H9 (cell line): ENCODE results near the gene APOL6. TPM values are rescaled to one million over a fixed set of nuclear protein-coding genes. Genes with fewer than 3 reads are reported as not detected.

Source experiments
- DNase-seq: peaks from one replicate; pipeline ENCODE4 v3.0.0-alpha.2; 2017
- H2AFZ ChIP-seq: one replicate; pipeline ENCODE4 v1.6.1; 2013; ENCODE audit warnings: mild to moderate bottlenecking, low read length, control low read depth, moderate library complexity
- H2AK5ac ChIP-seq: 2 replicates; pipeline ENCODE4 v1.6.1; 2013; ENCODE audit warnings: low read length, control low read depth, mixed read lengths; ENCODE audit not compliant: insufficient read length
- H2BK120ac ChIP-seq: one replicate; pipeline ENCODE4 v1.6.1; 2013; ENCODE audit warnings: low read depth, mild to moderate bottlenecking, low read length, control low read depth, inconsistent platforms; ENCODE audit not compliant: poor library complexity, severe bottlenecking
- H2BK12ac ChIP-seq: 2 replicates; pipeline ENCODE4 v1.6.1; 2013; ENCODE audit warnings: low read length, control low read depth, mixed read lengths, low read depth; ENCODE audit not compliant: insufficient read length
- H2BK15ac ChIP-seq: 2 replicates; pipeline ENCODE4 v1.6.1; 2013; ENCODE audit warnings: low read depth, low read length, control low read depth
- H2BK20ac ChIP-seq: one replicate; pipeline ENCODE4 v1.6.1; 2013; ENCODE audit warnings: low read depth, mild to moderate bottlenecking, low read length, control low read depth, inconsistent platforms; ENCODE audit not compliant: poor library complexity, severe bottlenecking
- H2BK5ac ChIP-seq: 2 replicates; pipeline ENCODE4 v1.6.1; 2013; ENCODE audit warnings: low read length, control low read depth, mixed read lengths; ENCODE audit not compliant: insufficient read length
- H3K14ac ChIP-seq: 2 replicates; pipeline ENCODE4 v1.6.1; 2013; ENCODE audit warnings: low read length, control low read depth; ENCODE audit not compliant: insufficient read depth
- H3K18ac ChIP-seq: 2 replicates; pipeline ENCODE4 v1.6.1; 2013; ENCODE audit warnings: low read depth, mild to moderate bottlenecking, mixed read lengths, low read length, control low read depth; ENCODE audit not compliant: insufficient read length
- H3K23ac ChIP-seq: 2 replicates; pipeline ENCODE4 v1.6.1; 2013; ENCODE audit warnings: low read length, control low read depth, mixed read lengths, low read depth; ENCODE audit not compliant: insufficient read length
- H3K23me2 ChIP-seq: 2 replicates; pipeline ENCODE4 v1.6.1; 2013; ENCODE audit warnings: low read depth, mild to moderate bottlenecking, mixed read lengths, low read length, control low read depth; ENCODE audit not compliant: insufficient read length, poor library complexity, severe bottlenecking
- H3K27ac ChIP-seq: 2 replicates; pipeline ENCODE4 v1.5.1; 2013; ENCODE audit warnings: low read length, control low read depth, mixed read lengths, low read depth; ENCODE audit not compliant: insufficient read length
- H3K27me3 ChIP-seq: 2 replicates; pipeline ENCODE4 v1.6.1; 2013; ENCODE audit warnings: low read length, control low read depth, inconsistent platforms; ENCODE audit not compliant: insufficient read depth
- H3K4ac ChIP-seq: 2 replicates; pipeline ENCODE4 v1.6.1; 2013; ENCODE audit warnings: low read depth, mild to moderate bottlenecking, control low read depth, inconsistent platforms, low read length, moderate library complexity
- H3K4me1 ChIP-seq: 2 replicates; pipeline ENCODE4 v1.6.1; 2013; ENCODE audit warnings: low read length, control low read depth, inconsistent platforms; ENCODE audit not compliant: insufficient read depth
- H3K4me2 ChIP-seq: 2 replicates; pipeline ENCODE4 v1.6.1; 2013; ENCODE audit warnings: low read length, control low read depth, mixed read lengths; ENCODE audit not compliant: insufficient read length, insufficient read depth
- H3K56ac ChIP-seq: 2 replicates; pipeline ENCODE4 v1.6.1; 2013; ENCODE audit warnings: low read depth, mild to moderate bottlenecking, mixed read lengths, low read length, control low read depth; ENCODE audit not compliant: insufficient read length
- H3K79me1 ChIP-seq: 2 replicates; pipeline ENCODE4 v1.6.1; 2013; ENCODE audit warnings: low read depth, mild to moderate bottlenecking, moderate library complexity, low read length, control low read depth, inconsistent platforms; ENCODE audit not compliant: insufficient read depth, poor library complexity, severe bottlenecking
- H3K79me2 ChIP-seq: 2 replicates; pipeline ENCODE4 v1.6.1; 2013; ENCODE audit warnings: low read length, control low read depth, inconsistent platforms; ENCODE audit not compliant: insufficient read depth
- H3K9ac ChIP-seq: 2 replicates; pipeline ENCODE4 v1.6.1; 2013; ENCODE audit warnings: low read length, control low read depth, mixed read lengths; ENCODE audit not compliant: insufficient read length; ENCODE audit errors: extremely low read depth
- H3K9me3 ChIP-seq: one replicate; pipeline ENCODE4 v1.6.1; 2013; ENCODE audit warnings: low read depth, low read length, inconsistent platforms; ENCODE audit not compliant: control insufficient read depth
- H3T11ph ChIP-seq: one replicate; pipeline ENCODE4 v1.6.1; 2013; ENCODE audit warnings: mild to moderate bottlenecking, low read length, control low read depth, inconsistent platforms
- H4K20me1 ChIP-seq: one replicate; pipeline ENCODE4 v1.6.1; 2013; ENCODE audit not compliant: control insufficient read depth, insufficient read length, insufficient read depth
- H4K5ac ChIP-seq: 2 replicates; pipeline ENCODE4 v1.6.1; 2013; ENCODE audit warnings: low read depth, mild to moderate bottlenecking, mixed read lengths, low read length, control low read depth; ENCODE audit not compliant: insufficient read length
- H4K8ac ChIP-seq: replicated peaks from 2 replicates; pipeline ENCODE4 v1.6.1; 2013; ENCODE audit warnings: low read length, control low read depth, mixed read lengths, low read depth; ENCODE audit not compliant: insufficient read length
- H4K91ac ChIP-seq: 2 replicates; pipeline ENCODE4 v1.6.1; 2013; ENCODE audit warnings: low read depth, mild to moderate bottlenecking, moderate library complexity, mixed read lengths, low read length, control low read depth; ENCODE audit not compliant: insufficient read length
- H3K27ac Mint-ChIP-seq, 3 experiments: 2 replicates in 2 of 3; 3 replicates in 1 of 3; pipeline ENCODE4 v1.8.0; 2020 to 2021; ENCODE audit warnings: mixed read lengths in 3 of 3, mild to moderate bottlenecking in 1 of 3, moderate library complexity in 1 of 3
- H3K27me3 Mint-ChIP-seq: 2 replicates; pipeline ENCODE4 v1.8.0; 2021; ENCODE audit warnings: low read depth, mild to moderate bottlenecking, moderate library complexity, mixed read lengths
- H3K36me3 Mint-ChIP-seq, 3 experiments: 2 replicates in 2 of 3; 3 replicates in 1 of 3; pipeline ENCODE4 v1.8.0; 2020 to 2021; ENCODE audit warnings: low read depth in 3 of 3, mixed read lengths in 3 of 3; ENCODE audit not compliant: insufficient read depth in 1 of 3
- H3K4me1 Mint-ChIP-seq, 2 experiments: 2 replicates each; pipeline ENCODE4 v1.8.0; 2020; ENCODE audit warnings: mixed read lengths in 2 of 2
- H3K4me3 Mint-ChIP-seq, 2 experiments: 2 replicates in 1 of 2; 3 replicates in 1 of 2; pipeline ENCODE4 v1.8.0; 2020 to 2021; ENCODE audit warnings: mild to moderate bottlenecking in 2 of 2, mixed read lengths in 2 of 2, moderate library complexity in 1 of 2
- H3K9me3 Mint-ChIP-seq, 2 experiments: 2 replicates in 1 of 2; 3 replicates in 1 of 2; pipeline ENCODE4 v1.8.0; 2020; ENCODE audit warnings: mild to moderate bottlenecking in 2 of 2, mixed read lengths in 2 of 2, moderate library complexity in 1 of 2
- whole genome bisulfite sequencing: extraction: QIAGEN DNeasy Blood & Tissue Kit; methylation state at CpG from one replicate; pipeline ENCODE4 v1.1.7; 2013; ENCODE audit warnings: missing lambda C conversion rate, low lambda C conversion rate, mixed read lengths; ENCODE audit not compliant: insufficient read length; ENCODE audit errors: extremely low coverage; 5-methylcytosine and 5-hydroxymethylcytosine counted together
- total RNA-seq: library from RNA; stranded (reverse); gene quantifications from 2 replicates; pipeline ENCODE4 v1.2.1, GENCODE V29; 2021
- TF ChIP-seq, protein P1 (sequence below): fragments of 200-600 bp; sonication (generic); conservative IDR thresholded peaks from 3 replicates; pipeline ENCODE4 v1.8.0; 2021; ENCODE audit warnings: antibody characterized with exemption, mild to moderate bottlenecking

APOL6 gene
- total RNA-seq, 1 experiment from 2014 or later = 0.07 TPM

DNA sequence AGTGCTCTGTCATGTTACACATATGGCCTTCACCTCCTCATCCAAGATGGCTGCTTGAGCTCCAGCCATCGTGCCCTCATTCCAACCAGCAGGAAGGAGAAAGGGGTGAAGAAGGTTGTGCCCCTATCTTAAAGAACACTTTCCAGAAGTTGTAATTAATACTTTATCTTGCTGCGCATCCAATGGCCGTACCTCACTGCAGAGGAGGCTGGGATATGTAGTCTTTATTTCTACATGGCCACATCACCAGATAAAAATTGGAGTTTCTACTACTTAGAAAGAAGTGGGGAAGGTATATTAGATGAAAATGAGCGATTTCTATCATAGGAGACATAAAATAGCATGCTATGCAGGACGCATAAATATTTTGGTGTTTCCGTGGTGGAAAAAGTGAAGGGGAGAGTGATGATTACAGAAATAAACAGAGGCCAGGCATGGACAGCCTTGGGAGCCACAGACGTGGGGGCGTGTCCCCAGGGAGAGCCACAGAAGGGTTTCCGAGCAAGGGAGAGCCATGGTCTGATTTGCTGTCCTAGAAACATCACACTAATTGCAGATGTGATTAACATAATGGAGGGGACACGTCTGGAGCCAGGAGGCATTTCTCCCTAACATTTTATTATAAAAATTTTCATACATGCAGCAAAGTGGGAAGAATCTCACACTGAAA lies 22.3 kb upstream of the APOL6 start:
- H3K27ac ChIP-seq = no peak overlapping the region
- H3K4me1 Mint-ChIP-seq = peaks cover 28 to 33% of the 10 kb centered on the region in 2 experiments
- no peak overlapping the region for H2AFZ ChIP-seq

More for the DNA sequence above, 22.3 kb upstream of the APOL6 start:
- no peak overlapping the region for H2BK12ac ChIP-seq
- no peaks in the 10 kb centered on the region for H3K79me1 ChIP-seq
- H3K79me2 ChIP-seq = no peaks in the 10 kb centered on the region
- Mint-ChIP-seq H3K4me3 (no peak overlapping the region), H3K9me3 (peaks cover 0 to 3% of the 10 kb centered on the region in 2 experiments; a peak in 2 of 5 replicates), H3K27me3 (peaks cover 3% of the 10 kb centered on the region), H3K36me3 (peaks cover 0 to 3% (median 0%) of the 10 kb centered on the region in 3 experiments; a peak in 1 of 7 replicates), H3K27ac (no peak overlapping the region)
- no peak overlapping the region for H3K4ac ChIP-seq
- no peak overlapping the region for H4K8ac ChIP-seq
- H2BK15ac ChIP-seq = no peak overlapping the region
- H3K23me2 ChIP-seq = peaks cover 8% of the 10 kb centered on the region
- no peak overlapping the region for H3K9ac ChIP-seq
- H3T11ph ChIP-seq = no peak overlapping the region
- H2BK20ac ChIP-seq = no peak overlapping the region
- TF ChIP-seq, protein P1, sequence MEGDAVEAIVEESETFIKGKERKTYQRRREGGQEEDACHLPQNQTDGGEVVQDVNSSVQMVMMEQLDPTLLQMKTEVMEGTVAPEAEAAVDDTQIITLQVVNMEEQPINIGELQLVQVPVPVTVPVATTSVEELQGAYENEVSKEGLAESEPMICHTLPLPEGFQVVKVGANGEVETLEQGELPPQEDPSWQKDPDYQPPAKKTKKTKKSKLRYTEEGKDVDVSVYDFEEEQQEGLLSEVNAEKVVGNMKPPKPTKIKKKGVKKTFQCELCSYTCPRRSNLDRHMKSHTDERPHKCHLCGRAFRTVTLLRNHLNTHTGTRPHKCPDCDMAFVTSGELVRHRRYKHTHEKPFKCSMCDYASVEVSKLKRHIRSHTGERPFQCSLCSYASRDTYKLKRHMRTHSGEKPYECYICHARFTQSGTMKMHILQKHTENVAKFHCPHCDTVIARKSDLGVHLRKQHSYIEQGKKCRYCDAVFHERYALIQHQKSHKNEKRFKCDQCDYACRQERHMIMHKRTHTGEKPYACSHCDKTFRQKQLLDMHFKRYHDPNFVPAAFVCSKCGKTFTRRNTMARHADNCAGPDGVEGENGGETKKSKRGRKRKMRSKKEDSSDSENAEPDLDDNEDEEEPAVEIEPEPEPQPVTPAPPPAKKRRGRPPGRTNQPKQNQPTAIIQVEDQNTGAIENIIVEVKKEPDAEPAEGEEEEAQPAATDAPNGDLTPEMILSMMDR = no peak
- H3K9me3 ChIP-seq = no peaks in the 10 kb centered on the region
- H3K4me2 ChIP-seq = no peak overlapping the region
- H2AK5ac ChIP-seq = no peak overlapping the region
- no peak overlapping the region for H4K5ac ChIP-seq
- no peak overlapping the region for H2BK5ac ChIP-seq
- DNase-seq = no peak
- H3K4me1 ChIP-seq = no peaks in the 10 kb centered on the region
- no peak overlapping the region for H3K56ac ChIP-seq
- no peak overlapping the region for H4K91ac ChIP-seq
- H3K27me3 ChIP-seq = no peaks in the 10 kb centered on the region
- H3K18ac ChIP-seq = no peak overlapping the region
- no peak overlapping the region for H3K23ac ChIP-seq
- no peaks in the 10 kb centered on the region for H4K20me1 ChIP-seq
- no peak overlapping the region for H2BK120ac ChIP-seq
- no CpG with 5 or more reads among the region's 10 CpGs for WGBS
- H3K14ac ChIP-seq = no peak overlapping the region
